SK-N-SH (cell line): Measurements from ENCODE around the gene PPP3CB. TPM values are rescaled to one million over a fixed set of nuclear protein-coding genes. Genes with fewer than 3 reads are reported as not detected.
A peak's percentile ranks its signal among the peaks of the same experiment; 100 is the strongest.

Experiments
- CTCF ChIA-PET: fragments of 300-600, 350-600 bp; formaldehyde crosslinking; extraction: SDS; loops from one replicate; lab custom pipeline; 2021; lab: Yijun Ruan, JAX
- POLR2A ChIA-PET: fragments of 350-600 bp; sonication (Branson Sonifier 250); formaldehyde crosslinking; extraction: SDS; loops from one replicate; lab custom pipeline; 2020; ENCODE audit warnings: antibody characterized with exemption, inconsistent platforms; lab: Yijun Ruan, JAX
- DNase-seq: peaks from one replicate; pipeline ENCODE4 v3.0.0; 2012
- H2AFZ ChIP-seq: fragments of 200-600 bp; sonication (generic); 2 replicates; pipeline ENCODE4 v1.8.1; 2016; ENCODE audit warnings: antibody characterized with exemption, mild to moderate bottlenecking, low read depth
- H3F3A ChIP-seq: fragments of 200-600 bp; sonication (generic); replicated peaks from 2 replicates; pipeline ENCODE3; 2016; ENCODE audit warnings: antibody characterized with exemption, mild to moderate bottlenecking; ENCODE audit not compliant: insufficient read depth
- H3K27ac ChIP-seq, 2 experiments: fragments of 200-500 bp in 1 of 2; fragments of 200-600 bp in 1 of 2; sonication (Bioruptor generic) in 1 of 2; sonication (generic), shearing (Covaris generic) in 1 of 2; 2 replicates each; pipeline versions ENCODE4 v1.5.1 to v1.6.1; 2014 to 2016; ENCODE audit warnings: low read depth in 2 of 2, inconsistent platforms in 1 of 2, low read length in 1 of 2, mild to moderate bottlenecking in 1 of 2, mixed read lengths in 1 of 2
- H3K27me3 ChIP-seq: fragments of 200-600 bp; sonication (generic), shearing (Covaris generic); 2 replicates; pipeline ENCODE4 v1.6.1; 2016; ENCODE audit warnings: mixed run types; ENCODE audit not compliant: insufficient read depth
- H3K36me3 ChIP-seq, 2 experiments: fragments of 200-500 bp in 1 of 2; fragments of 200-600 bp in 1 of 2; sonication (Bioruptor generic) in 1 of 2; sonication (generic) in 1 of 2; replicated peaks in 1 of 2; 2 replicates each; pipeline versions ENCODE3 to v1.5.1; 2014 to 2016; ENCODE audit warnings: low read length in 1 of 2, mild to moderate bottlenecking in 1 of 2; ENCODE audit not compliant: insufficient read depth in 2 of 2, control insufficient read depth in 1 of 2
- H3K4me1 ChIP-seq, 2 experiments: fragments of 200-500 bp in 1 of 2; fragments of 200-600 bp in 1 of 2; sonication (Bioruptor generic) in 1 of 2; sonication (generic), shearing (Covaris generic) in 1 of 2; 2 replicates each; pipeline versions ENCODE4 v1.5.1 to v1.6.1; 2014 to 2016; ENCODE audit warnings: low read depth in 1 of 2, low read length in 1 of 2, mixed run types in 1 of 2; ENCODE audit not compliant: insufficient read depth in 2 of 2, control insufficient read depth in 1 of 2
- H3K4me2 ChIP-seq: fragments of 200-600 bp; sonication (generic), shearing (Covaris generic); 2 replicates; pipeline ENCODE4 v1.6.1; 2017; ENCODE audit warnings: mixed run types
- H3K4me3 ChIP-seq, 2 experiments: fragments of 200-500 bp in 1 of 2; fragments of 200-600 bp in 1 of 2; sonication (Bioruptor generic) in 1 of 2; sonication (generic), shearing (Covaris generic) in 1 of 2; 2 replicates each; pipeline versions ENCODE4 v1.5.1 to v1.8.1; 2014 to 2016; ENCODE audit warnings: low read depth in 2 of 2, inconsistent platforms in 1 of 2, low read length in 1 of 2, mild to moderate bottlenecking in 1 of 2, mixed read lengths in 1 of 2, moderate library complexity in 1 of 2
- H3K79me2 ChIP-seq: fragments of 200-600 bp; sonication (generic); 2 replicates; pipeline ENCODE4 v1.8.1; 2017; ENCODE audit warnings: mild to moderate bottlenecking; ENCODE audit not compliant: insufficient read depth
- H3K9ac ChIP-seq: fragments of 200-600 bp; sonication (generic); 2 replicates; pipeline ENCODE4 v1.6.1; 2017; ENCODE audit warnings: mixed run types
- H3K9me2 ChIP-seq: fragments of 200-600 bp; sonication (generic); 2 replicates; pipeline ENCODE4 v1.6.1; 2017; ENCODE audit warnings: mixed run types
- H3K9me3 ChIP-seq: fragments of 200-600 bp; sonication (generic); 2 replicates; pipeline ENCODE4 v1.6.1; 2017; ENCODE audit warnings: mixed run types, mild to moderate bottlenecking, moderate library complexity
- H4K20me1 ChIP-seq: fragments of 200-600 bp; sonication (generic); 2 replicates; pipeline ENCODE4 v1.6.1; 2017; ENCODE audit warnings: mild to moderate bottlenecking, mixed run types; ENCODE audit not compliant: insufficient read depth
- CHD2 ChIP-seq: fragments of 150-350 bp; IDR thresholded peaks from 2 replicates; pipeline ENCODE4 v1.6.1; 2018; ENCODE audit warnings: low read length; ENCODE audit not compliant: partially characterized antibody
- EZH2phosphoT487 ChIP-seq: fragments of 200-600 bp; sonication (generic); IDR thresholded peaks from 2 replicates; pipeline ENCODE4 v1.6.1; 2017; ENCODE audit warnings: low read depth, mixed run types, mild to moderate bottlenecking, antibody characterized with exemption, moderate library complexity, borderline replicate concordance
- FOSL2 ChIP-seq: IDR thresholded peaks from 2 replicates; pipeline ENCODE4 v1.4.0; 2012; ENCODE audit warnings: low read depth, mild to moderate bottlenecking, moderate library complexity, borderline replicate concordance
- FOXM1 ChIP-seq: IDR thresholded peaks from 2 replicates; pipeline ENCODE4 v1.4.0; 2012; ENCODE audit warnings: low read depth, mild to moderate bottlenecking
- GATA2 ChIP-seq: sonication (generic); formaldehyde crosslinking; IDR thresholded peaks from 2 replicates; pipeline ENCODE4 v1.5.0; 2020; ENCODE audit warnings: mild to moderate bottlenecking, missing genetic modification reagents
- MEF2A ChIP-seq: IDR thresholded peaks from 2 replicates; pipeline ENCODE4 v1.4.0; 2012; ENCODE audit warnings: low read depth, borderline replicate concordance
- NFIC ChIP-seq: IDR thresholded peaks from 2 replicates; pipeline ENCODE4 v1.4.0; 2012; ENCODE audit warnings: borderline replicate concordance
- PBX3 ChIP-seq: IDR thresholded peaks from 2 replicates; pipeline ENCODE4; 2012
- RAD21 ChIP-seq: IDR thresholded peaks from 2 replicates; pipeline ENCODE4 v1.6.1; 2012; ENCODE audit warnings: mild to moderate bottlenecking, low read length
- TAF1 ChIP-seq: IDR thresholded peaks from 2 replicates; pipeline ENCODE4 v1.6.1; 2012; ENCODE audit warnings: low read depth, mild to moderate bottlenecking, low read length, moderate library complexity, borderline replicate concordance
- USF2 ChIP-seq: fragments of 150-350 bp; IDR thresholded peaks from 2 replicates; pipeline ENCODE4 v1.6.1; 2017; ENCODE audit warnings: antibody characterized with exemption, low read length, low read depth, borderline replicate concordance
- YY1 ChIP-seq: IDR thresholded peaks from 2 replicates; pipeline ENCODE4 v1.4.0; 2012; ENCODE audit warnings: low read depth, mild to moderate bottlenecking
- WGBS: methylation state at CpG from one replicate; pipeline ENCODE4 v1.1.6; 2017; ENCODE audit warnings: low lambda C conversion rate; 5-methylcytosine and 5-hydroxymethylcytosine counted together
- polyA plus RNA-seq, 3 experiments: library from polyadenylated mRNA; depleted of rRNA; stranded (reverse); fragments of >200 nt; gene quantifications; 2 replicates each; pipeline ENCODE4 v1.2.3, GENCODE V29; 2012
- TF ChIP-seq, protein P1 (sequence below): IDR thresholded peaks from 2 replicates; pipeline ENCODE4 v1.6.1; 2012; ENCODE audit warnings: mild to moderate bottlenecking, low read depth, low read length, moderate library complexity
- TF ChIP-seq, protein P2 (sequence below): IDR thresholded peaks from 2 replicates; pipeline ENCODE4 v1.4.0; 2012; ENCODE audit warnings: low read depth
- TF ChIP-seq, protein P3 (sequence below): IDR thresholded peaks from 2 replicates; pipeline ENCODE4 v1.4.0; 2012; ENCODE audit warnings: low read depth, borderline replicate concordance

PPP3CB gene
- polyA plus RNA-seq, 1 of the 3 experiments (the other 2 are of a cell fraction): 14.5 TPM

DNA sequence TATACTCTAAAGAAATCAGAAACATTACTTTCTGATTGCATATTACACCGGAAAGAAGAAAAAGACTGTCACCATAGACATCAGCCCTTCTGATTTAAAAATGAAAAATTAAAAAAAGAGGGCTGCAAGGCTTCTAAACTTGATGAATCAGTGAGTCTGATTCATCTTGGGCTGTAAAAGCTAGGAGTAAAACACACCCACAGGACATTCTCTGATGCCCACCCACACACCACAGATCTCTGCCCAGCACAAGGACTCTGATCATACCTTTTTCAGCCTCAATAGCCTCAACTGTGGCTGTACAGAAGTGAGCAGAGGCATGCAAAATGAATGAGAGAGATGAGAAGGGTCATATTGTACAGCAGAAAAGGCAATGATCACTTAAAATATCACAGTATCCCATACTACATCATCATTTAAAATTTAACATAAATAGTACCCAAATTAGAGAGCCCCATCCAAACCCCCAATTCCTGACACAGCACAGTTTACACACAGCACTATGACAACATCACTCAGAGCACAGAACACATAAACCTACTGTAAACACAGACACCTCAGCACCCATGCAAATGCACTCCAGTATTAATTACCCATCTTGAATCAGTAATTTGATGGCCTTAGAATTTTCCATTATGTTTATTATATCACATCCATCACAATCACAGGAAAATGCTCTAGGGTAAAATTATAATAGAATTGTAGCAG is 56.1 kb downstream of the PPP3CB start:
- H3K9me2 ChIP-seq: no peaks in the 10 kb centered on the region
- H3K79me2 ChIP-seq: no peaks in the 10 kb centered on the region
- H3K27me3 ChIP-seq: no peaks in the 10 kb centered on the region
- H3K4me1 ChIP-seq: peaks cover 0 to 14% of the 10 kb centered on the region in 2 experiments; a peak in 1 of 4 replicates
- ChIA-PET POLR2A (no interaction called here), CTCF (no interaction called here)
- WGBS: 57% methylated on average over 1 of the region's 1 CpG
- H2AFZ ChIP-seq: peak overlapping the region; percentile 9; the same call in 1 of the 2 replicates
- TF ChIP-seq FOSL2: peak; percentile 57; the same call in 1 of the 2 replicates
- TF ChIP-seq, protein P1, sequence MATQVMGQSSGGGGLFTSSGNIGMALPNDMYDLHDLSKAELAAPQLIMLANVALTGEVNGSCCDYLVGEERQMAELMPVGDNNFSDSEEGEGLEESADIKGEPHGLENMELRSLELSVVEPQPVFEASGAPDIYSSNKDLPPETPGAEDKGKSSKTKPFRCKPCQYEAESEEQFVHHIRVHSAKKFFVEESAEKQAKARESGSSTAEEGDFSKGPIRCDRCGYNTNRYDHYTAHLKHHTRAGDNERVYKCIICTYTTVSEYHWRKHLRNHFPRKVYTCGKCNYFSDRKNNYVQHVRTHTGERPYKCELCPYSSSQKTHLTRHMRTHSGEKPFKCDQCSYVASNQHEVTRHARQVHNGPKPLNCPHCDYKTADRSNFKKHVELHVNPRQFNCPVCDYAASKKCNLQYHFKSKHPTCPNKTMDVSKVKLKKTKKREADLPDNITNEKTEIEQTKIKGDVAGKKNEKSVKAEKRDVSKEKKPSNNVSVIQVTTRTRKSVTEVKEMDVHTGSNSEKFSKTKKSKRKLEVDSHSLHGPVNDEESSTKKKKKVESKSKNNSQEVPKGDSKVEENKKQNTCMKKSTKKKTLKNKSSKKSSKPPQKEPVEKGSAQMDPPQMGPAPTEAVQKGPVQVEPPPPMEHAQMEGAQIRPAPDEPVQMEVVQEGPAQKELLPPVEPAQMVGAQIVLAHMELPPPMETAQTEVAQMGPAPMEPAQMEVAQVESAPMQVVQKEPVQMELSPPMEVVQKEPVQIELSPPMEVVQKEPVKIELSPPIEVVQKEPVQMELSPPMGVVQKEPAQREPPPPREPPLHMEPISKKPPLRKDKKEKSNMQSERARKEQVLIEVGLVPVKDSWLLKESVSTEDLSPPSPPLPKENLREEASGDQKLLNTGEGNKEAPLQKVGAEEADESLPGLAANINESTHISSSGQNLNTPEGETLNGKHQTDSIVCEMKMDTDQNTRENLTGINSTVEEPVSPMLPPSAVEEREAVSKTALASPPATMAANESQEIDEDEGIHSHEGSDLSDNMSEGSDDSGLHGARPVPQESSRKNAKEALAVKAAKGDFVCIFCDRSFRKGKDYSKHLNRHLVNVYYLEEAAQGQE: no peak
- H4K20me1 ChIP-seq: no peaks in the 10 kb centered on the region
- H3K4me2 ChIP-seq: peak overlapping the region; percentile 10; the same call in 1 of the 2 replicates
- peaks cover 46 to 51% of the 10 kb centered on the region in 2 experiments for H3K36me3 ChIP-seq
- H3K9ac ChIP-seq: no peak overlapping the region
- no peak overlapping the region for H3K4me3 ChIP-seq
- peak overlapping the region in 1 of 2 experiments; percentile 31; a peak in 2 of 4 replicates for H3K27ac ChIP-seq
- H3K9me3 ChIP-seq: no peaks in the 10 kb centered on the region
- peaks cover 16% of the 10 kb centered on the region for H3F3A ChIP-seq
- no peak for DNase-seq

GRCh38 chr10:73439055-73439454 is 56.8 kb downstream of the PPP3CB start:
- no peak overlapping the region for H3K9ac ChIP-seq
- no peak overlapping the region for H2AFZ ChIP-seq
- no peak overlapping the region for H3K4me3 ChIP-seq
- H4K20me1 ChIP-seq: no peaks in the 10 kb centered on the region
- peaks cover 42 to 48% of the 10 kb centered on the region in 2 experiments for H3K36me3 ChIP-seq
- no peak overlapping the region for H3K4me2 ChIP-seq
- 93% methylated on average over 1 of the region's 1 CpG for WGBS
- no peaks in the 10 kb centered on the region for H3K27me3 ChIP-seq
- H3K9me3 ChIP-seq: no peaks in the 10 kb centered on the region
- no peaks in the 10 kb centered on the region for H3K9me2 ChIP-seq
- no peaks in the 10 kb centered on the region for H3K79me2 ChIP-seq
- DNase-seq: no peak
- peak overlapping the region in 1 of 2 experiments; percentile 31; a peak in 2 of 4 replicates for H3K27ac ChIP-seq
- CTCF ChIA-PET: no interaction called here
- H3K4me1 ChIP-seq: peaks cover 0 to 14% of the 10 kb centered on the region in 2 experiments; a peak in 1 of 4 replicates
- POLR2A ChIA-PET: no interaction called here
- H3F3A ChIP-seq: peaks cover 16% of the 10 kb centered on the region
- TF ChIP-seq FOXM1 (no peak), PBX3 (no peak), CHD2 (no peak), USF2 (no peak), NFIC (no peak), MEF2A (no peak), TAF1 (no peak), GATA2 (CRISPR knock-in tag) (no peak), RAD21 (no peak), YY1 (no peak), EZH2phosphoT487 (no peak)
- TF ChIP-seq, protein P1: no peak
- TF ChIP-seq, protein P2, sequence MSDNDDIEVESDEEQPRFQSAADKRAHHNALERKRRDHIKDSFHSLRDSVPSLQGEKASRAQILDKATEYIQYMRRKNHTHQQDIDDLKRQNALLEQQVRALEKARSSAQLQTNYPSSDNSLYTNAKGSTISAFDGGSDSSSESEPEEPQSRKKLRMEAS: no peak
- TF ChIP-seq, protein P3, sequence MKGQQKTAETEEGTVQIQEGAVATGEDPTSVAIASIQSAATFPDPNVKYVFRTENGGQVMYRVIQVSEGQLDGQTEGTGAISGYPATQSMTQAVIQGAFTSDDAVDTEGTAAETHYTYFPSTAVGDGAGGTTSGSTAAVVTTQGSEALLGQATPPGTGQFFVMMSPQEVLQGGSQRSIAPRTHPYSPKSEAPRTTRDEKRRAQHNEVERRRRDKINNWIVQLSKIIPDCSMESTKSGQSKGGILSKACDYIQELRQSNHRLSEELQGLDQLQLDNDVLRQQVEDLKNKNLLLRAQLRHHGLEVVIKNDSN: no peak
